ENCODE results near the gene LRIG3. TPM values are rescaled to one million over a fixed set of nuclear protein-coding genes. Genes with fewer than 3 reads are reported as not detected.

LRIG3 gene
- total and polyA plus RNA-seq, 3 donors from 2014 or later = 7.1 to 68.1 (median 18.0) TPM

DNA sequence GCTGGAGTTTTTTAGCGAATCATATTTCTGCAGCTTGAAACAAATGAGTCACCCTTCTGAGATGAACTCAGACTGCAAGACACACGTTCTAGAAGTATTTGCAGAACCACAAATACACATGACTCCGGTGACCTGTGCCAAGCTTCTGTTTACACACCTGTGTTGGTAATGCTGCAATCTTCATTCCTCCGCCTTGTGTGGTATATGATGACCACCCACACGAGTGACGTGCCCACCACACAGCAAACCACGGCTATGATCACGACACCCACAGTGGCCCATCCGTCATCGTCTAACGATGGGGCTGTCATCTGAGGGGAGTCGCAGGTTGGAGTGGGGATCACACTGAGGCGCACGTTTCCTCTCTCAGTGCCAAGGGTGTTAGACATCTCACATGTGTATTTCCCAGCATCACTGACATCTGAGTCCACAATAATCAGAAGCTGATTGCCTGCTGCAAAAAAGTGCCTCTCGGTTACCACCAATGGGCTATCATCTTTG, 43.0 kb downstream of the LRIG3 start:
- Histone ChIP-seq H3K27me3 (no peaks in the 10 kb centered on the region), H3K36me3 (ENCODE audit: low read depth, missing control alignments) (no peaks in the 10 kb centered on the region), H3K27ac (no peak overlapping the region), H3K4me1 (no peaks in the 10 kb centered on the region), H3K9me3 (no peaks in the 10 kb centered on the region), H3K4me3 (no peak overlapping the region)
- 72 to 90% methylated on average over 15 of the region's 15 CpGs for WGBS, 2 donors
- intact Hi-C loops (cut with DNase I; ENCODE audit: low total_unique reads) = no loop called here
- no peak for DNase-seq
- no peak for TF ChIP-seq POLR2A (IDR thresholded peaks at IDR 0.05)
- TF ChIP-seq, protein P1, sequence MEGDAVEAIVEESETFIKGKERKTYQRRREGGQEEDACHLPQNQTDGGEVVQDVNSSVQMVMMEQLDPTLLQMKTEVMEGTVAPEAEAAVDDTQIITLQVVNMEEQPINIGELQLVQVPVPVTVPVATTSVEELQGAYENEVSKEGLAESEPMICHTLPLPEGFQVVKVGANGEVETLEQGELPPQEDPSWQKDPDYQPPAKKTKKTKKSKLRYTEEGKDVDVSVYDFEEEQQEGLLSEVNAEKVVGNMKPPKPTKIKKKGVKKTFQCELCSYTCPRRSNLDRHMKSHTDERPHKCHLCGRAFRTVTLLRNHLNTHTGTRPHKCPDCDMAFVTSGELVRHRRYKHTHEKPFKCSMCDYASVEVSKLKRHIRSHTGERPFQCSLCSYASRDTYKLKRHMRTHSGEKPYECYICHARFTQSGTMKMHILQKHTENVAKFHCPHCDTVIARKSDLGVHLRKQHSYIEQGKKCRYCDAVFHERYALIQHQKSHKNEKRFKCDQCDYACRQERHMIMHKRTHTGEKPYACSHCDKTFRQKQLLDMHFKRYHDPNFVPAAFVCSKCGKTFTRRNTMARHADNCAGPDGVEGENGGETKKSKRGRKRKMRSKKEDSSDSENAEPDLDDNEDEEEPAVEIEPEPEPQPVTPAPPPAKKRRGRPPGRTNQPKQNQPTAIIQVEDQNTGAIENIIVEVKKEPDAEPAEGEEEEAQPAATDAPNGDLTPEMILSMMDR (IDR thresholded peaks at IDR 0.05) = no peak

GRCh38 chr12:58873496-58873895, 46.8 kb downstream of the LRIG3 start:
- Histone ChIP-seq H3K9me3 (no peaks in the 10 kb centered on the region), H3K36me3 (ENCODE audit: low read depth, missing control alignments) (no peaks in the 10 kb centered on the region), H3K4me1 (no peaks in the 10 kb centered on the region), H3K4me3 (no peak overlapping the region), H3K27ac (no peak overlapping the region), H3K27me3 (no peaks in the 10 kb centered on the region)
- TF ChIP-seq, protein P1 (IDR thresholded peaks at IDR 0.05) = no peak
- intact Hi-C loops (cut with DNase I; ENCODE audit: low total_unique reads) = no loop called here
- 81 to 95% methylated on average over 5 of the region's 5 CpGs for WGBS, 2 donors
- no peak for DNase-seq

GRCh38 chr12:58871556-58871955, 48.7 kb downstream of the LRIG3 start:
- no peaks in the 10 kb centered on the region for H3K27me3 ChIP-seq
- H3K27ac ChIP-seq = no peak overlapping the region
- H3K4me3 ChIP-seq = no peak overlapping the region
- no peak for TF ChIP-seq POLR2A (IDR thresholded peaks at IDR 0.05)
- TF ChIP-seq, protein P1 (IDR thresholded peaks at IDR 0.05) = no peak
- no peaks in the 10 kb centered on the region for H3K9me3 ChIP-seq
- 59 to 70% methylated on average over 5 of the region's 5 CpGs for WGBS, 2 donors
- intact Hi-C loops (cut with DNase I; ENCODE audit: low total_unique reads) = no loop called here
- no peaks in the 10 kb centered on the region for H3K4me1 ChIP-seq
- no peak for DNase-seq
- no peaks in the 10 kb centered on the region for H3K36me3 ChIP-seq (ENCODE audit: low read depth, missing control alignments)

DNA sequence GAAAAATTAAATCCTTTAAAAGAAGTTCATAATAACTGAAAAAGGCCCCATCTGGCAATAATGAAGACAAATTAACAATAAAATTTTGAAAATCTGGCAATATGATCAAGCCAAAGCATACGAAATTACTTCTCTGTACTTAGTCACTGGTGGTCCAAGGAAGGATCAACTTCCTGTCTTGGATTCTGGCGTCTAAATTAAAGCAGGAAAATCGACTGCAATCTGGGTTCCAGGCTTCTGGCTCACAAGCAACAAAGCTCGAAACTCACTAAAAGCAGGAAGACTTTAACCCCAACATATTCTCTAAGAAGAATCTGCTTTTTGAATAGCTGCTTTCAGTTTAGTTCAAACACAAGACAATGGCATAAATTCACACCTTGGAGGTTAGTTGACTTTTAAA, 49.7 kb downstream of the LRIG3 start:
- intact Hi-C loops (cut with DNase I; ENCODE audit: low total_unique reads) = no loop called here
- DNase-seq = no peak
- Histone ChIP-seq H3K36me3 (ENCODE audit: low read depth, missing control alignments) (no peaks in the 10 kb centered on the region), H3K9me3 (no peaks in the 10 kb centered on the region), H3K27ac (no peak overlapping the region), H3K27me3 (no peaks in the 10 kb centered on the region), H3K4me3 (no peak overlapping the region), H3K4me1 (no peaks in the 10 kb centered on the region)
- 60 to 64% methylated on average over 4 of the region's 4 CpGs for WGBS, 2 donors
- TF ChIP-seq, protein P1 (IDR thresholded peaks at IDR 0.05) = no peak

GRCh38 chr12:58860788-58861240, 59.5 kb downstream of the LRIG3 start:
- Histone ChIP-seq H3K9me3 (no peaks in the 10 kb centered on the region), H3K4me3 (no peak overlapping the region), H3K36me3 (ENCODE audit: low read depth, missing control alignments) (no peaks in the 10 kb centered on the region), H3K27me3 (no peaks in the 10 kb centered on the region), H3K4me1 (no peaks in the 10 kb centered on the region), H3K27ac (no peak overlapping the region)
- intact Hi-C loops (cut with DNase I; ENCODE audit: low total_unique reads) = no loop called here
- TF ChIP-seq, protein P1 (IDR thresholded peaks at IDR 0.05) = no peak
- no peak for TF ChIP-seq POLR2A (IDR thresholded peaks at IDR 0.05)
- DNase-seq = no peak
- 79 to 81% methylated on average over 3 to 4 of the region's 4 CpGs for WGBS, 2 donors
